Jurkat, Clone E6-1 (cell line): ENCODE measurements around the gene ZNF500. TPM values are rescaled to one million over a fixed set of nuclear protein-coding genes. Genes with fewer than 3 reads are reported as not detected.

Experiments
- DNase-seq: peaks from one replicate; pipeline ENCODE4 v3.0.0-alpha.2; 2011; ENCODE audit warnings: low read depth, low spot score
- H3K4me3 ChIP-seq: 2 replicates; pipeline ENCODE4 v1.5.1; 2011; ENCODE audit warnings: mild to moderate bottlenecking, low read length, control low read depth, moderate library complexity
- polyA plus RNA-seq: library from polyadenylated mRNA; unstranded; fragments of >200 nt; gene quantifications from one replicate; pipeline ENCODE4 v1.2.1, GENCODE V29; 2012; ENCODE audit warnings: missing spikeins; ENCODE audit not compliant: insufficient read length, insufficient read depth

ZNF500 gene
- polyA plus RNA-seq, result 5.6 TPM

DNA sequence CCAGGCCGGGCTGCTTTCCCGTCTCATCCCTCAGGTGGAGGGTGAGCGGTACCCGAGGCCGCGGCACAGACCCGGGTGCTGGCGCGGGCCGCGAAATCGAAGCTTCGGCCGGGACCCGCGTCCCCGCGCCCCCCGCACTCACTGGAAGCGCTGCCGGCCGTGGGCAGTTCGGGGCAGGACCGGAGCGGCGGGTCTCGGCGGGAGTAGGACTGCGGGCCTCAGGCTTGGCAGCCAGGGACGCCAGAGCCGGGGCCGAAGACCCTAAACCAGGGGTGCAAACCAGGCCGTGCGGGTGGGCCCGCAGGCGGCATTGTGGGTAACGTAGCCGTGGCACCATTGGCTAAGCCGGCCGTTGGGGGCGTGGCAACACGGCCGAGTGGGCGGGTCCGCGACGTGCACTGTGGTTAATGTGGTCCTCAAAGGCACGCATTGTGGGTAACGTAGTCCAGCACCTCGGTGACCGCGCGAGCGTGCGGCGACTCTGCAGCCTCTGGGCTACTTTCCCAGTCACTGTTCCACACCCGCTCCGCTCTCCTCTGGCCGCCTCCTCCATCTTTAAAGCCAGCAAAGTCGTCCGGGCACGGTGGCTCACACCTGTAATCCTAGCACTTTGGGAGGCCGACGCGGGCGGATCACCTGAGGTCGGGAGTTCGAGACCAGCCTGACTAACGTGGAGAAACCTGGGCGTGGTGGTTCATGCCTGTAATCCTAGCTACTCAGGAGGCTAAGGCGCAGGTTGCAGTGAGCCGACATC lies at the start of gene ZNF500:
TSS of gene ZNF500 (minus strand) at position 288 of the 754 bp plus-strand sequence. CDS start 1,184 bp downstream, outside the sequence.
- peak; percentile 90 for DNase-seq
- H3K4me3 ChIP-seq, result peak within 1 kb of the TSS; percentile 81

GRCh38 chr16:4814542-4815173 lies 47.7 kb upstream of the ZNF500 start:
- no peak for DNase-seq
- H3K4me3 ChIP-seq, result no peak overlapping the region

- no peak overlapping the region for H3K4me3 ChIP-seq
- DNase-seq, result no peak
Measured at GRCh38 chr16:4814046-4814445, 47.1 kb upstream of the ZNF500 start.

DNA sequence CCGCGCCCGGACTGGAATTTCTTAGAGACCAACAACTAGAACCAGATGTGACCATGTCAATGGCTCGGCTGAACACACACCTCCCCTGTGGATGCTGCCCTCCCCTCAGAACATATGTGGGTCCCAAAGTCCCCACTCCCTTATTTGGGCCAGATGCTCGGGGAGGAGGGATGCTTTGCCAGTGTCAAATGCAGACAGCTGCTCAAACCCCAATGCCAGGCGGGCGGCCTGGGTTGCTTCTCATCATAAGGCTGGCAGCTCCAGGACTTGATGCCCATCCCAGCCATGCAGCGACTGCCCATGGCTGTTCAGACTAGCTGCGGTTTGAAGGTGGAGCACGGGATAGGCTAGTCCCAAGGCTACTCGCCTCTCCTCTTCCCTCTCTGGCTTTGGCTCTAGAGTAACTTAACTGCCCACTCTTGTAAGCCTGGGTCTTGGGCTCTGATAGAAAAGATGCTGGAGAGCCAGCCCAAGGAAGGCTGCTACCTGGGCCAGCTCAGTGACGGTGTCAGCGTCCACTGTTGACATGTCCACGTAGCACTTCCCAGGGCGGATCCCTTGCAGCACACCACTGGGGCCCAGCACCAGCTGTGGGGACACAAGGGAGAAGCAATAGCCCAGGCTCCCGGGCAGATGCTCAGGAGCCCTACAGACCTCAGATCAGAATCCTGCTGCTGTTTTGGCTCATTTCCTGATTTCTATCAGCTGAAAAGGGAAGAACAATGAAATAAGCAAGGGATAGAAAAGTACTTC lies 46.5 kb upstream of the ZNF500 start:
- DNase-seq, result no peak
- no peak overlapping the region for H3K4me3 ChIP-seq

GRCh38 chr16:4811773-4812172 lies 44.8 kb upstream of the ZNF500 start:
- no peak for DNase-seq
- no peak overlapping the region for H3K4me3 ChIP-seq

DNA sequence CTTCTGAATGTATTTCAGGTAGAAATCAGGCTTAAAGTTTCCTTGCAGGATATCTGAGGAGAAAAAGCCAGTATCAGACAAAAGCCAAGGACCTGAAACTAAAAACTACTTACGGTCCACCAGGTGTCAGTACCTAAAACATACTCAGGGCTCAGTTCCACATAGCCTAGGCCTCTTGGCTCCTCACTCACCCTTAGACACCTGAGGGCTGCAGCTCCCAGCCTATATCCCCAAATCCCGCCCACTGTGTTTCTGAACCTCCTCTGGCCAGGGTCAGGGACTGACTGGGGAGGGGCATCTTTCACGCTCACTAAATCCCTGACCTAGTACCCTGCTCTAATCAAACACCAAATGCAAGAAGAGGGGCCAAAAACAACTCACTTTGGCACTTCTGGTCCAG lies 44.3 kb upstream of the ZNF500 start:
- no peak for DNase-seq
- no peak overlapping the region for H3K4me3 ChIP-seq

DNA sequence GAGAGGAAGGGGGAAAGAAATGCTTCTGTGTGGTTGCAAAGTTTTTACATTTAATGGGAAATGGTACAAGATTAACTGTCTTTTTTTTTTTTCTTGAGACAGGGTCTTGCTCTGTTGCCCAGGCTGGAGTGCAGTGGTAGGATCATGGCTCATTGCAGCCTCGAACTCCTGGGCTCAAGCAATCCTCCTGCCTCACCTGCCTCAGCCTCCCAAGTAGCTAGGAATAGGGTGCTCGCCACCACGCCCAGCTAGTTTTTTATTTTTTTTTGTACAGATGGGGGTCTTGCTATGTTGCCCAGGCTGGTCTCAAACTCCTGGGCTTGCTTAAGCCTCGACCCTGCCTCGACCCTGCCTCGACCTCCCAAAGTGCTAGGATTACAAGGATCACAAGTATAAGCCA lies 39.3 kb upstream of the ZNF500 start:
- no peak overlapping the region for H3K4me3 ChIP-seq
- no peak for DNase-seq

DNA sequence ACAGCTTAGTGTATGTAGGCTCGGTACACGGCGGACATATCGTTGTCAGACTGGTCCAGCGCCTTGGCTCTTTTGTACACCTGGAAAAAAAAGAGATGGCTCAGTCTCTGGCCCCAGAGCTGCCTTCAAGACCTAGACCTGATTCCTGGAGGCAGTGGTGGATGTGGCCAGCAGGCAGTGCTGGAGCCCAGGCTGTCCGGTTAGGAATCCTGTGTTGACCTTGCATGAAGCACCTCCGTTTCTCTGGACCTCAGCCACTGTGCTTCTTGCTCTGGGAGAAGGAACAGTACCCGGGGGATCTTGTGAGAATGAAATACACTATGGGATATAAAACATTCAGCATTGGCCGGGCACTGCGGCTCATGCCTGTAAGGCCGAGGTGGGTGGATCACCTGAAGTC lies 38.3 kb upstream of the ZNF500 start:
- no peak overlapping the region for H3K4me3 ChIP-seq
- DNase-seq, result no peak

- H3K4me3 ChIP-seq, result no peak overlapping the region
- DNase-seq, result no peak
Measured at GRCh38 chr16:4803898-4804762, 37.2 kb upstream of the ZNF500 start.

DNA sequence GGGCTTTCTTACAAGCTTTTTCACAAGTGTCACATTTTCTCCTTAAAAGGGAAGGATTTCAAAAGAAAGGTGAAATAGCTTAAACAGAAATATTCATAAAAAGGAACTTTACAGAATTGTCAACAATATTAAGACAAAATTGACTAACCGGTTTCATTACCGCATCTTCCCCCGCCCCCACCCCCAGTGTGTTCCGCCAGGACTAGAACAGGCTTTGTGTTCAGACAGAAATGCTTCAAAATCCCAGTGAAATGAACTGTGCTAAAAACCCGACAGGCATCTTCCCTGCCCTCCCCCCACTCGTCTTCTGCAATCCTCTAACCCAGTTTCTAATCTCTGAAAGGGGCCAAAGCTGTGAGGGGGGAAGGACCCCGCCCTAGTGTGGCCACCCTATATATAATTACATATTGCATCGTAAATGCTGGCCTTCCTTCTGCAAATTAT lies 36.5 kb upstream of the ZNF500 start:
- H3K4me3 ChIP-seq, result peak overlapping the region; percentile 60; the same call in 1 of the 2 replicates
- DNase-seq, result no peak

- peak overlapping the region; percentile 60 for H3K4me3 ChIP-seq
- peak; percentile 77 for DNase-seq
Measured at GRCh38 chr16:4802659-4803287, 35.8 kb upstream of the ZNF500 start.

GRCh38 chr16:4801962-4802658 lies 35.1 kb upstream of the ZNF500 start, which contains the start of gene ROGDI:
Gene ROGDI, minus strand, starts transcription at chr16:4802633. Its CDS starts 62 bp downstream, at chr16:4802571.
- peak within 1 kb of the TSS; percentile 60 for H3K4me3 ChIP-seq
- DNase-seq, result peak; percentile 39

GRCh38 chr16:4801051-4801961 lies 34.3 kb upstream of the ZNF500 start:
- H3K4me3 ChIP-seq, result peak overlapping the region; percentile 60
- DNase-seq, result no peak

DNA sequence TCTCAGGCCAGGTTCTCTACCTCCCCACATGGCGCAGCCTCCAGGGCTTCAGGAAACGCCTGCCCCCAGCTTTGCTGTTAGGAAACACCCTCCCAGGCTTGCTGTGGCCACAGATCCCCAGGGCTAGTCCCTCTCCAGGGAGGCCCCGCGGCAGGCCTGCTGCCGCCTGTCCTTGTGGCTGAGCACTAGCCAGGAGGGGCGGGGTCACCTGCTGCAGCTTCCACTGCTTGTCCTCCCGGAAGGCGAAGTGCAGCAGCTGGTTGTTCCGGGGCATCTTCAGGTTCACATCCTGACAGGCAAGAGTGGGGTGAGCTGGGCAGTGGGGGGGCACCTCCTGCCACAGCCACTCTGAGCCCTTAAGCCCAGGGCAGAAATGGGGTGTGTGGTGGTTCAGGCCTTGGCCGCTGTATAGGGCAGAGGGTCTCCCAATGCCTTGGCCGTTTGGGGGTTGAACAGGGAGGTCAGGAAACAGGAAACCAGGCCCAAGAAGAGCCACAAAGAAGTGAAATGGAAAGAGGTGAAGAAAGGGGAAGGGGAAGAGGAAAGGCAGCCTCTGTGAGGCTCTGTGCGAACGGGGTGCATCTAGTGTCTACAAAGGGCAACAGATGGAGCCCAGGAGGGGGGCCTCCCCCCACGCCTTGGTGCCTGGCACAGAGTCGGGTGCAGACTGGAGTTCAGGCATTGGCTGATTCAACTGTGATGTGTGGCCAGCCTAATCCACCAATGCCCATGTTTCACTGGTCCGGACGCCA lies 33.5 kb upstream of the ZNF500 start:
- DNase-seq, result no peak
- no peak overlapping the region for H3K4me3 ChIP-seq

- no peak for DNase-seq
- no peak overlapping the region for H3K4me3 ChIP-seq
Measured at GRCh38 chr16:4799171-4799855, 32.4 kb upstream of the ZNF500 start.

GRCh38 chr16:4798456-4798855 lies 31.5 kb upstream of the ZNF500 start:
- DNase-seq, result no peak
- H3K4me3 ChIP-seq, result no peak overlapping the region
